SU-DHL-6 (cell line): ENCODE data around the gene RNF212.

Source experiments
- CTCF ChIP-seq: fragments of 200-600 bp; sonication (generic); IDR thresholded peaks from one replicate; pipeline ENCODE4 v1.5.1; 2017; ENCODE audit warnings: antibody characterized with exemption, mild to moderate bottlenecking, low read length, moderate library complexity; ENCODE audit not compliant: insufficient read depth, poor library complexity, severe bottlenecking
- EZH2phosphoT487 ChIP-seq: fragments of 200-600 bp; sonication (generic), shearing (Covaris generic); conservative IDR thresholded peaks from 2 replicates; pipeline ENCODE4 v1.6.1; 2018; ENCODE audit warnings: mild to moderate bottlenecking, antibody characterized with exemption, low read length, moderate library complexity, mixed read lengths

GRCh38 chr4:1093391-1094335 is 19.7 kb downstream of the RNF212 start:
- TF ChIP-seq CTCF (no peak), EZH2phosphoT487 (no peak)
